Measurements from ENCODE around the gene COL16A1.
A peak's percentile ranks its signal among the peaks of the same experiment; 100 is the strongest.

The COL16A1 gene

GRCh38 chr1:31621498-31621820, 82.4 kb downstream of the COL16A1 start:
- DNase-seq = no peak

- no peak for DNase-seq
Measured at GRCh38 chr1:31620631-31621497, 83.0 kb downstream of the COL16A1 start.

- no peak for DNase-seq
Measured at GRCh38 chr1:31618916-31619846, 84.6 kb downstream of the COL16A1 start.

GRCh38 chr1:31617916-31618746, 85.7 kb downstream of the COL16A1 start:
- peak in 1 of 2 experiments; percentile 63 for DNase-seq

- DNase-seq = no peak
Measured at GRCh38 chr1:31617218-31617915, 86.5 kb downstream of the COL16A1 start, which contains the start of gene HCRTR1. TSS of gene HCRTR1 (plus strand) at chr1:31617689. CDS start at chr1:31619193, 1,504 bp downstream.

GRCh38 chr1:31615939-31616338, 87.9 kb downstream of the COL16A1 start:
- DNase-seq = no peak

GRCh38 chr1:31615414-31615813, 88.4 kb downstream of the COL16A1 start:
- no peak for DNase-seq

- no peak for DNase-seq
Measured at GRCh38 chr1:31614414-31615005, 89.3 kb downstream of the COL16A1 start.

GRCh38 chr1:31609514-31610118, 94.2 kb downstream of the COL16A1 start:
- DNase-seq = no peak

- no peak for DNase-seq
Measured at GRCh38 chr1:31607360-31607759, 96.5 kb downstream of the COL16A1 start.

GRCh38 chr1:31605908-31606427, 97.8 kb downstream of the COL16A1 start:
- no peak for DNase-seq

Measured in NCI-H446 (cell line).